GM23338 (cell line): ENCODE data around the gene LRBA. TPM values are rescaled to one million over a fixed set of nuclear protein-coding genes. Genes with fewer than 3 reads are reported as not detected.

Source experiments
- ATAC-seq: fragments of 200-7000 bp; cut with Tn5 transposase; 3 replicates; pipeline ENCODE4 v1.9.1; 2020
- DNase-seq: peaks from one replicate; pipeline ENCODE4 v3.0.0-alpha.2; 2015; ENCODE audit warnings: low spot score
- H2AFZ ChIP-seq: fragments of 200-600 bp; sonication (generic); 2 replicates; pipeline ENCODE4 v1.8.0; 2016; ENCODE audit warnings: antibody characterized with exemption, mild to moderate bottlenecking, moderate library complexity
- H3F3A ChIP-seq: fragments of 200-600 bp; sonication (generic); replicated peaks from 2 replicates; pipeline ENCODE4 v1.8.0; 2017; ENCODE audit warnings: antibody characterized with exemption, mixed run types, low read depth
- H3K27ac ChIP-seq: fragments of 200-600 bp; sonication (generic); 2 replicates; pipeline ENCODE4 v1.6.1; 2016; ENCODE audit warnings: low read depth
- H3K27me3 ChIP-seq: fragments of 200-600 bp; sonication (generic); 2 replicates; pipeline ENCODE4 v1.8.0; 2016; ENCODE audit warnings: mild to moderate bottlenecking, mixed run types, moderate library complexity; ENCODE audit not compliant: insufficient read depth
- H3K36me3 ChIP-seq: fragments of 200-600 bp; sonication (generic); 2 replicates; pipeline ENCODE4 v1.8.0; 2016; ENCODE audit warnings: mild to moderate bottlenecking; ENCODE audit not compliant: insufficient read depth
- H3K4me1 ChIP-seq: fragments of 200-600 bp; sonication (generic); 2 replicates; pipeline ENCODE4 v1.8.0; 2016; ENCODE audit warnings: mild to moderate bottlenecking, moderate library complexity; ENCODE audit not compliant: insufficient read depth
- H3K4me2 ChIP-seq: fragments of 200-600 bp; sonication (generic); 2 replicates; pipeline ENCODE4 v1.7.1; 2017; ENCODE audit warnings: mixed run types
- H3K4me3 ChIP-seq: fragments of 200-600 bp; sonication (generic); 2 replicates; pipeline ENCODE4 v1.6.1; 2016; ENCODE audit warnings: mixed run types
- H3K79me2 ChIP-seq: fragments of 200-600 bp; sonication (generic); replicated peaks from 2 replicates; pipeline ENCODE4 v1.8.0; 2017; ENCODE audit warnings: mild to moderate bottlenecking; ENCODE audit not compliant: insufficient read depth
- H3K9me2 ChIP-seq: fragments of 200-600 bp; sonication (generic); 2 replicates; pipeline ENCODE4 v1.8.0; 2017; ENCODE audit not compliant: insufficient read depth
- H4K20me1 ChIP-seq: fragments of 200-600 bp; sonication (generic); replicated peaks from 2 replicates; pipeline ENCODE4 v1.8.0; 2017; ENCODE audit warnings: mild to moderate bottlenecking; ENCODE audit not compliant: insufficient read depth
- H3K27ac Mint-ChIP-seq: 2 replicates; pipeline ENCODE4 v1.8.0; 2020; ENCODE audit warnings: inconsistent platforms, mild to moderate bottlenecking, moderate library complexity, mixed read lengths
- H3K27me3 Mint-ChIP-seq: 3 replicates; pipeline ENCODE4 v1.8.0; 2022; ENCODE audit warnings: low read depth, mild to moderate bottlenecking, moderate library complexity, mixed read lengths, inconsistent platforms; ENCODE audit not compliant: insufficient read depth, poor library complexity
- H3K36me3 Mint-ChIP-seq: 3 replicates; pipeline ENCODE4 v1.8.0; 2021; ENCODE audit warnings: low read depth, mild to moderate bottlenecking, inconsistent platforms, moderate library complexity, mixed read lengths
- H3K4me1 Mint-ChIP-seq: 3 replicates; pipeline ENCODE4 v1.8.0; 2020; ENCODE audit warnings: mild to moderate bottlenecking, inconsistent platforms, mixed read lengths
- H3K4me3 Mint-ChIP-seq: 3 replicates; pipeline ENCODE4 v1.8.0; 2021; ENCODE audit warnings: moderate library complexity, mild to moderate bottlenecking, inconsistent platforms, mixed read lengths
- H3K9me3 Mint-ChIP-seq: 3 replicates; pipeline ENCODE4 v1.8.0; 2020; ENCODE audit warnings: moderate library complexity, mild to moderate bottlenecking, inconsistent platforms, mixed read lengths
- CREB1 ChIP-seq: fragments of 250-450 bp; sonication (Bioruptor Pico); IDR thresholded peaks from 2 replicates; pipeline ENCODE4 v1.5.0; 2020; ENCODE audit warnings: low read depth, mild to moderate bottlenecking, moderate library complexity
- ETS1 ChIP-seq: IDR thresholded peaks from 2 replicates; pipeline ENCODE4 v1.6.1; 2016; ENCODE audit warnings: antibody characterized with exemption
- EZH2 ChIP-seq: fragments of 200-600 bp; sonication (generic); IDR thresholded peaks from one replicate; pipeline ENCODE4 v1.8.0; 2017; ENCODE audit warnings: antibody characterized with exemption, mild to moderate bottlenecking, low read depth; ENCODE audit not compliant: unreplicated experiment
- EZH2phosphoT487 ChIP-seq: fragments of 200-600 bp; sonication (generic); IDR thresholded peaks from one replicate; pipeline ENCODE4 v1.8.1; 2018; ENCODE audit warnings: antibody characterized with exemption; ENCODE audit not compliant: unreplicated experiment
- JUNB ChIP-seq: IDR thresholded peaks from one replicate; pipeline ENCODE4 v1.6.1; 2016; ENCODE audit warnings: antibody characterized with exemption; ENCODE audit not compliant: unreplicated experiment
- NANOG ChIP-seq: IDR thresholded peaks from 2 replicates; pipeline ENCODE4 v1.6.1; 2016; ENCODE audit warnings: antibody characterized with exemption, borderline replicate concordance
- POLR2AphosphoS5 ChIP-seq: IDR thresholded peaks from 2 replicates; pipeline ENCODE4 v1.6.1; 2016; ENCODE audit warnings: antibody characterized with exemption, low read depth
- REST ChIP-seq: IDR thresholded peaks from one replicate; pipeline ENCODE4 v1.6.1; 2018; ENCODE audit warnings: antibody characterized with exemption; ENCODE audit not compliant: unreplicated experiment
- STAT1 ChIP-seq: IDR thresholded peaks from one replicate; pipeline ENCODE4 v1.6.1; 2016; ENCODE audit warnings: antibody characterized with exemption; ENCODE audit not compliant: unreplicated experiment
- ZNF114 ChIP-seq: fragments of 250-450 bp; sonication (Bioruptor Pico); IDR thresholded peaks from 2 replicates; pipeline ENCODE4 v1.5.0; 2020; ENCODE audit warnings: mild to moderate bottlenecking, moderate library complexity
- ZNF331 ChIP-seq: fragments of 250-450 bp; sonication (Bioruptor Pico); IDR thresholded peaks from 2 replicates; pipeline ENCODE4 v1.5.0; 2020; ENCODE audit warnings: low read depth, mild to moderate bottlenecking, moderate library complexity
- ZNF462 ChIP-seq: fragments of 250-450 bp; sonication (Bioruptor Pico); IDR thresholded peaks from 2 replicates; pipeline ENCODE4 v1.5.0; 2020; ENCODE audit warnings: mild to moderate bottlenecking, moderate library complexity
- polyA plus RNA-seq: library from polyadenylated mRNA; unstranded; fragments of >200 nt; fragmentation: Nextera tagmentation; extraction: Ambion mirVana; gene quantifications from 2 replicates; pipeline ENCODE4 v1.2.1, GENCODE V29; 2016
- total RNA-seq: library from RNA; depleted of rRNA; stranded (reverse); fragments of >200 nt; shearing (Covaris generic); gene quantifications from 2 replicates; pipeline ENCODE4 v1.2.3, GENCODE V29; 2014
- TF ChIP-seq, protein P1 (sequence below), 2 experiments: fragments of 200-600 bp in 1 of 2; sonication (generic) in 1 of 2; conservative IDR thresholded peaks; 2 replicates each; pipeline versions ENCODE4 v1.5.1 to v1.6.1; 2016 to 2017; ENCODE audit warnings: antibody characterized with exemption in 2 of 2, low read depth in 2 of 2, mild to moderate bottlenecking in 2 of 2, moderate library complexity in 1 of 2

LRBA gene
- total and polyA plus RNA-seq, 2 experiments from 2014 or later: 23.3 to 126 TPM

- Histone ChIP-seq H3K27ac (no peak overlapping the region), H3K79me2 (no peaks in the 10 kb centered on the region), H3K4me2 (peak overlapping the region; percentile 70; the same call in 1 of the 2 replicates), H4K20me1 (peaks cover 3% of the 10 kb centered on the region), H3K4me1 (peaks cover 30% of the 10 kb centered on the region), H3K27me3 (peaks cover 13% of the 10 kb centered on the region), H3F3A (no peaks in the 10 kb centered on the region), H3K4me3 (no peak overlapping the region), H3K36me3 (no peaks in the 10 kb centered on the region), H3K9me2 (no peaks in the 10 kb centered on the region), H2AFZ (no peak overlapping the region)
- Mint-ChIP-seq H3K27ac (no peak overlapping the region), H3K4me3 (no peak overlapping the region), H3K36me3 (0 out of 3 replicates have a peak, but pooled peaks cover 5% of the 10 kb centered on the region), H3K27me3 (peaks cover 8% of the 10 kb centered on the region), H3K4me1 (peaks cover 26% of the 10 kb centered on the region), H3K9me3 (no peaks in the 10 kb centered on the region)
- no peak for DNase-seq
- no peak for TF ChIP-seq NANOG
- no peak for TF ChIP-seq POLR2AphosphoS5
- TF ChIP-seq EZH2phosphoT487: no peak
- no peak for TF ChIP-seq ZNF114 (CRISPR knock-in tag)
- TF ChIP-seq ZNF331 (CRISPR knock-in tag): no peak
- TF ChIP-seq ZNF462 (CRISPR knock-in tag): no peak
- TF ChIP-seq, protein P1, sequence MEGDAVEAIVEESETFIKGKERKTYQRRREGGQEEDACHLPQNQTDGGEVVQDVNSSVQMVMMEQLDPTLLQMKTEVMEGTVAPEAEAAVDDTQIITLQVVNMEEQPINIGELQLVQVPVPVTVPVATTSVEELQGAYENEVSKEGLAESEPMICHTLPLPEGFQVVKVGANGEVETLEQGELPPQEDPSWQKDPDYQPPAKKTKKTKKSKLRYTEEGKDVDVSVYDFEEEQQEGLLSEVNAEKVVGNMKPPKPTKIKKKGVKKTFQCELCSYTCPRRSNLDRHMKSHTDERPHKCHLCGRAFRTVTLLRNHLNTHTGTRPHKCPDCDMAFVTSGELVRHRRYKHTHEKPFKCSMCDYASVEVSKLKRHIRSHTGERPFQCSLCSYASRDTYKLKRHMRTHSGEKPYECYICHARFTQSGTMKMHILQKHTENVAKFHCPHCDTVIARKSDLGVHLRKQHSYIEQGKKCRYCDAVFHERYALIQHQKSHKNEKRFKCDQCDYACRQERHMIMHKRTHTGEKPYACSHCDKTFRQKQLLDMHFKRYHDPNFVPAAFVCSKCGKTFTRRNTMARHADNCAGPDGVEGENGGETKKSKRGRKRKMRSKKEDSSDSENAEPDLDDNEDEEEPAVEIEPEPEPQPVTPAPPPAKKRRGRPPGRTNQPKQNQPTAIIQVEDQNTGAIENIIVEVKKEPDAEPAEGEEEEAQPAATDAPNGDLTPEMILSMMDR (conservative IDR thresholded peaks at IDR 0.05; ENCODE audit: low read depth in 2 of 2): no peak
- no peak for TF ChIP-seq ETS1
- no peak for TF ChIP-seq CREB1 (CRISPR knock-in tag)
- TF ChIP-seq REST: no peak
- no peak for TF ChIP-seq JUNB
- no peak for TF ChIP-seq EZH2
- TF ChIP-seq STAT1: no peak
- no peak for ATAC-seq
These were observed 424.5 kb downstream of the LRBA start for GRCh38 chr4:150590631-150591030.
